Nephron (organoid): ENCODE data around the gene POMC.
"Not testable (repeated sequence)": the region's sequence is repeated elsewhere in the genome, so short reads cannot be mapped to it uniquely, and the experiment has no call there.

ENCODE experiments used
- H3K27ac Mint-ChIP-seq, 3 experiments: 2 replicates each; pipeline ENCODE4 v1.8.0; 2020; ENCODE audit warnings: mixed read lengths in 3 of 3, mild to moderate bottlenecking in 2 of 3, moderate library complexity in 1 of 3
- H3K27me3 Mint-ChIP-seq: 2 replicates; pipeline ENCODE4 v1.8.0; 2021; ENCODE audit warnings: low read depth, mild to moderate bottlenecking, moderate library complexity, mixed read lengths
- H3K36me3 Mint-ChIP-seq: 2 replicates; pipeline ENCODE4 v1.8.0; 2020; ENCODE audit warnings: low read depth, mixed read lengths
- H3K4me1 Mint-ChIP-seq: 2 replicates; pipeline ENCODE4 v1.8.0; 2020; ENCODE audit warnings: mixed read lengths
- H3K4me3 Mint-ChIP-seq, 3 experiments: 2 replicates each; pipeline ENCODE4 v1.8.0; 2020; ENCODE audit warnings: mild to moderate bottlenecking in 3 of 3, mixed read lengths in 3 of 3, moderate library complexity in 2 of 3
- H3K9me3 Mint-ChIP-seq: 2 replicates; pipeline ENCODE4 v1.8.0; 2020; ENCODE audit warnings: mixed read lengths
- TF ChIP-seq, protein P1 (sequence below), 3 experiments: fragments of 200-600 bp; sonication (generic); IDR thresholded peaks; one replicate each; pipeline ENCODE4 v1.5.0; 2021; ENCODE audit warnings: antibody characterized with exemption in 3 of 3; ENCODE audit not compliant: unreplicated experiment in 3 of 3

The POMC gene

GRCh38 chr2:25155401-25155800 is 13.0 kb downstream of the POMC start:
- peaks cover 13% of the 10 kb centered on the region for H3K36me3 Mint-ChIP-seq
- H3K27me3 Mint-ChIP-seq, result peaks cover 17% of the 10 kb centered on the region
- no peak overlapping the region for H3K27ac Mint-ChIP-seq
- H3K4me3 Mint-ChIP-seq, result no peak overlapping the region
- H3K9me3 Mint-ChIP-seq, result no peaks in the 10 kb centered on the region
- H3K4me1 Mint-ChIP-seq, result peaks cover 16% of the 10 kb centered on the region
- TF ChIP-seq, protein P1, sequence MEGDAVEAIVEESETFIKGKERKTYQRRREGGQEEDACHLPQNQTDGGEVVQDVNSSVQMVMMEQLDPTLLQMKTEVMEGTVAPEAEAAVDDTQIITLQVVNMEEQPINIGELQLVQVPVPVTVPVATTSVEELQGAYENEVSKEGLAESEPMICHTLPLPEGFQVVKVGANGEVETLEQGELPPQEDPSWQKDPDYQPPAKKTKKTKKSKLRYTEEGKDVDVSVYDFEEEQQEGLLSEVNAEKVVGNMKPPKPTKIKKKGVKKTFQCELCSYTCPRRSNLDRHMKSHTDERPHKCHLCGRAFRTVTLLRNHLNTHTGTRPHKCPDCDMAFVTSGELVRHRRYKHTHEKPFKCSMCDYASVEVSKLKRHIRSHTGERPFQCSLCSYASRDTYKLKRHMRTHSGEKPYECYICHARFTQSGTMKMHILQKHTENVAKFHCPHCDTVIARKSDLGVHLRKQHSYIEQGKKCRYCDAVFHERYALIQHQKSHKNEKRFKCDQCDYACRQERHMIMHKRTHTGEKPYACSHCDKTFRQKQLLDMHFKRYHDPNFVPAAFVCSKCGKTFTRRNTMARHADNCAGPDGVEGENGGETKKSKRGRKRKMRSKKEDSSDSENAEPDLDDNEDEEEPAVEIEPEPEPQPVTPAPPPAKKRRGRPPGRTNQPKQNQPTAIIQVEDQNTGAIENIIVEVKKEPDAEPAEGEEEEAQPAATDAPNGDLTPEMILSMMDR (IDR thresholded peaks at IDR 0.05; ENCODE audit: unreplicated experiment in 3 of 3), result no peak

DNA sequence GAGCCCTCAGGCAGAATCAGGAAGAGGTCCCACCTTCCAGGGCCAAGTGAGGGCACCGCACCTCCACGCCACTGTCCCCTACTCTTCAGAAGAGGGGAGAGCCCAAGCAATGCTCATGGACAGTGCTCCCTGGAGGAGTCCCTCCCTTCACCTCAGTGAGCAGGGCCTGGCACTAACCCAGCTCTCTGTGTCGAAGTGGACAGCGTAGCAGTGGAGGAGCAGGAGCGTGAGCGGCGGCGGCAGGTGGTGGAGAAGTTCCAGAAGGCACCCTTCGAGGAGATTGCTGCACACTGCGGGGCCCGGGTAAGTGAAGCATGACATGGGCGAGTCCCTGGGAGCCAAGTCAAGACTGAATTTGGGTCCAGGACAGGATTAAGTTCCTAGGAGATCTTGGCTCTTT is 16.7 kb downstream of the POMC start:
- H3K36me3 Mint-ChIP-seq, result peaks cover 21% of the 10 kb centered on the region
- H3K4me3 Mint-ChIP-seq, result no peak overlapping the region
- peaks cover 8% of the 10 kb centered on the region for H3K4me1 Mint-ChIP-seq
- no peak overlapping the region for H3K27ac Mint-ChIP-seq
- TF ChIP-seq, protein P1 (IDR thresholded peaks at IDR 0.05; ENCODE audit: unreplicated experiment in 3 of 3), result no peak
- peaks cover 7% of the 10 kb centered on the region for H3K27me3 Mint-ChIP-seq
- H3K9me3 Mint-ChIP-seq, result no peaks in the 10 kb centered on the region

DNA sequence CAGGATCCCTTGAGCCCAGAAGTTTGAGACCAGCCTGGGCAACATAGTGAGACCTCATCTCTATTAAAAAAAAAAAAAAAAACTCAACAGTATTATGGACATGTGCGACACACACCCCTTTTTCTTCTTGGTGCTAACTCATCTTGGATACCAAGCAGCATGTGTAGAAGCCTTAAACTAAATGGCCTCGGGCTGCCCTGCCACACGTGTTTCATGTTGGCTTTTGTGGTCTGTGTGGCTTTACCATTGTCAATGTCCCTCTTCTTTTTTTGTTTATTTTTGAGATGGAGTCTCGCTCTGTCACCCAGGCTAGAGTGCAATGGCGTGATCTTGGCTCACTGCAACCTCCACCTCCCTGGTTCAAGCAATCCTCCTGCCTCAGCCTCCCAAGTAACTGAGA is 17.4 kb downstream of the POMC start:
- H3K27me3 Mint-ChIP-seq, H3K4me3 Mint-ChIP-seq, H3K4me1 Mint-ChIP-seq, H3K9me3 Mint-ChIP-seq, H3K27ac Mint-ChIP-seq: not testable (repeated sequence)
- H3K36me3 Mint-ChIP-seq, result peaks cover 24% of the 10 kb centered on the region

DNA sequence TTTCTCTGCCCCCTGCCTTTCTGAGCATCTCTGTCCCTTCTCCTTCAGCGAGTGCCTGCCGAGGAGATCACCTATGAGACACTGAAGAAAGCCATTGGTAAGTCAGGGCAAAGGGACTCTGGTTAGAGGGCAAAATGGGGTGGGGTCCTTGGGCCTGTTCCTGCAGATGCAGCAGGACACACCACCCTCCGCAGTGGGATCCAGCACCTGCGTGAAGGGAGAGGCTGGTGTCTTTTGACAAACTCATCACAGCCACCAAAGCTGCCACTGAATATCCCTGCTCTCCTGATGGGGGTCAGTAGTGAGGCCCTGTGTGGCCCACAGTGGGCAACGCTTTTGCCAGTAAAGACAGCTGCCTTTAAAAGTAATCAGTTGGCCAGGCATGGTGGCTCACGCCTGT is 18.7 kb downstream of the POMC start:
- no peak overlapping the region for H3K4me3 Mint-ChIP-seq
- no peaks in the 10 kb centered on the region for H3K9me3 Mint-ChIP-seq
- peaks cover 8% of the 10 kb centered on the region for H3K4me1 Mint-ChIP-seq
- H3K27me3 Mint-ChIP-seq, result peaks cover 7% of the 10 kb centered on the region
- H3K36me3 Mint-ChIP-seq, result peaks cover 26% of the 10 kb centered on the region
- H3K27ac Mint-ChIP-seq, result no peak overlapping the region
- TF ChIP-seq, protein P1 (IDR thresholded peaks at IDR 0.05; ENCODE audit: unreplicated experiment in 3 of 3), result no peak

- H3K4me1 Mint-ChIP-seq, result peaks cover 4% of the 10 kb centered on the region
- no peak overlapping the region for H3K27ac Mint-ChIP-seq
- peaks cover 21% of the 10 kb centered on the region for H3K36me3 Mint-ChIP-seq
- H3K4me3 Mint-ChIP-seq, result no peak overlapping the region
- no peaks in the 10 kb centered on the region for H3K9me3 Mint-ChIP-seq
- TF ChIP-seq, protein P1 (IDR thresholded peaks at IDR 0.05; ENCODE audit: unreplicated experiment in 3 of 3), result no peak
- H3K27me3 Mint-ChIP-seq, result no peaks in the 10 kb centered on the region
Observed at GRCh38 chr2:25146896-25147295, 21.5 kb downstream of the POMC start.

GRCh38 chr2:25145803-25146202 is 22.6 kb downstream of the POMC start:
- H3K4me3 Mint-ChIP-seq, result no peak overlapping the region
- TF ChIP-seq, protein P1 (IDR thresholded peaks at IDR 0.05; ENCODE audit: unreplicated experiment in 3 of 3), result no peak
- H3K36me3 Mint-ChIP-seq, result peaks cover 25% of the 10 kb centered on the region
- no peaks in the 10 kb centered on the region for H3K9me3 Mint-ChIP-seq
- no peaks in the 10 kb centered on the region for H3K27me3 Mint-ChIP-seq
- H3K4me1 Mint-ChIP-seq, result no peaks in the 10 kb centered on the region
- H3K27ac Mint-ChIP-seq, result no peak overlapping the region
